Liver (tissue), 3 donors: ENCODE measurements around the gene AGBL4.
A peak's percentile ranks its signal among the peaks of the same experiment; 100 is the strongest.

ENCODE experiments used
- CTCF ChIP-seq: fragments of 150-350 bp; IDR thresholded peaks from 2 replicates; pipeline ENCODE4 v1.5.1; 2017; ENCODE audit warnings: improper control_type of control experiment, low read depth, low read length; ENCODE audit not compliant: missing input control
- FOXA1 ChIP-seq: IDR thresholded peaks from 2 replicates; pipeline ENCODE4 v1.6.1; 2016; ENCODE audit warnings: antibody characterized with exemption
- MAX ChIP-seq: IDR thresholded peaks from 2 replicates; pipeline ENCODE4 v1.6.1; 2016; ENCODE audit warnings: antibody characterized with exemption
- RAD21 ChIP-seq, 2 donors: IDR thresholded peaks; 2 replicates each; pipeline ENCODE4 v1.6.1; 2016; ENCODE audit warnings: antibody characterized with exemption in 2 of 2, mild to moderate bottlenecking in 2 of 2
- REST ChIP-seq: IDR thresholded peaks from 2 replicates; pipeline ENCODE4 v1.6.1; 2016; ENCODE audit warnings: antibody characterized with exemption, mild to moderate bottlenecking
- RXRA ChIP-seq, 2 donors: IDR thresholded peaks; 2 replicates each; pipeline ENCODE4 v1.6.1; 2017 to 2018; ENCODE audit warnings: antibody characterized with exemption in 2 of 2, mild to moderate bottlenecking in 1 of 2
- TF ChIP-seq, protein P1 (sequence below): IDR thresholded peaks from 2 replicates; pipeline ENCODE4 v1.6.1; 2016; ENCODE audit warnings: antibody characterized with exemption
- donor health status: healthy.
- donor health status: healthy.

GRCh38 chr1:49298304-49298703 is 725.5 kb downstream of the AGBL4 start:
- TF ChIP-seq CTCF (no peak), RAD21 (IDR thresholded peaks at IDR 0.05) (peak in 1 of 2 donors; percentile 7), MAX (no peak), RXRA (IDR thresholded peaks at IDR 0.05) (no peak), REST (no peak), FOXA1 (no peak)
- TF ChIP-seq, protein P1, sequence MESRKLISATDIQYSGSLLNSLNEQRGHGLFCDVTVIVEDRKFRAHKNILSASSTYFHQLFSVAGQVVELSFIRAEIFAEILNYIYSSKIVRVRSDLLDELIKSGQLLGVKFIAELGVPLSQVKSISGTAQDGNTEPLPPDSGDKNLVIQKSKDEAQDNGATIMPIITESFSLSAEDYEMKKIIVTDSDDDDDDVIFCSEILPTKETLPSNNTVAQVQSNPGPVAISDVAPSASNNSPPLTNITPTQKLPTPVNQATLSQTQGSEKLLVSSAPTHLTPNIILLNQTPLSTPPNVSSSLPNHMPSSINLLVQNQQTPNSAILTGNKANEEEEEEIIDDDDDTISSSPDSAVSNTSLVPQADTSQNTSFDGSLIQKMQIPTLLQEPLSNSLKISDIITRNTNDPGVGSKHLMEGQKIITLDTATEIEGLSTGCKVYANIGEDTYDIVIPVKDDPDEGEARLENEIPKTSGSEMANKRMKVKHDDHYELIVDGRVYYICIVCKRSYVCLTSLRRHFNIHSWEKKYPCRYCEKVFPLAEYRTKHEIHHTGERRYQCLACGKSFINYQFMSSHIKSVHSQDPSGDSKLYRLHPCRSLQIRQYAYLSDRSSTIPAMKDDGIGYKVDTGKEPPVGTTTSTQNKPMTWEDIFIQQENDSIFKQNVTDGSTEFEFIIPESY, result no peak
